ENCODE data around the gene TGFB1.

- TF ChIP-seq CTCF (IDR thresholded peaks at IDR 0.05) (peak in 1 of 3 donors; percentile 4), POLR2A (IDR thresholded peaks at IDR 0.05) (peak in 1 of 2 donors; percentile 44)
Measured at GRCh38 chr19:41310033-41310831, 43.5 kb downstream of the TGFB1 start, which contains the start of gene CCDC97.
